Astrocyte of the spinal cord (primary cell): Measurements from ENCODE around the gene C19orf67.
A peak's percentile ranks its signal among the peaks of the same experiment; 100 is the strongest.

Experiments
- DNase-seq: peaks from one replicate; pipeline ENCODE4 v3.0.0; 2011; ENCODE audit warnings: low read depth, low spot score
- H3K4me3 ChIP-seq: 2 replicates; pipeline ENCODE4 v1.5.1; 2011; ENCODE audit warnings: low read depth, mild to moderate bottlenecking, low read length, moderate library complexity
- CTCF ChIP-seq: IDR thresholded peaks from 2 replicates; pipeline ENCODE4 v1.5.1; 2012; ENCODE audit warnings: low read depth, mild to moderate bottlenecking, low read length, inconsistent platforms
- in situ Hi-C: cut with HindIII; loops from 2 replicates; pipeline ENCODE4 v1.10.0; 2017; ENCODE audit warnings: low sequenced_read_pairs

The C19orf67 gene

GRCh38 chr19:14115756-14116155, 30.2 kb upstream of the C19orf67 start:
- no peak overlapping the region for H3K4me3 ChIP-seq
- no peak for TF ChIP-seq CTCF
- DNase-seq: no peak
- in situ Hi-C loops: no loop called here

GRCh38 chr19:14114854-14115253, 29.3 kb upstream of the C19orf67 start:
- peak; percentile 55 for TF ChIP-seq CTCF
- in situ Hi-C loops: no loop called here
- no peak for DNase-seq
- no peak overlapping the region for H3K4me3 ChIP-seq

GRCh38 chr19:14114439-14114838, 28.9 kb upstream of the C19orf67 start:
- no peak for TF ChIP-seq CTCF
- no peak for DNase-seq
- in situ Hi-C loops: no loop called here
- no peak overlapping the region for H3K4me3 ChIP-seq

GRCh38 chr19:14113762-14114414, 28.3 kb upstream of the C19orf67 start:
- H3K4me3 ChIP-seq: no peak overlapping the region
- no peak for DNase-seq
- peak; percentile 27 for TF ChIP-seq CTCF
- in situ Hi-C loops: no loop called here

GRCh38 chr19:14112809-14113385, 27.3 kb upstream of the C19orf67 start:
- in situ Hi-C loops: no loop called here
- DNase-seq: no peak
- H3K4me3 ChIP-seq: no peak overlapping the region
- TF ChIP-seq CTCF: no peak

- H3K4me3 ChIP-seq: no peak overlapping the region
- TF ChIP-seq CTCF: no peak
- in situ Hi-C loops: no loop called here
Observed at GRCh38 chr19:14112051-14112808, 26.6 kb upstream of the C19orf67 start.

More at GRCh38 chr19:14112051-14112808, 26.6 kb upstream of the C19orf67 start:
- DNase-seq: no peak
